ENCODE data around the gene APOO. TPM values are rescaled to one million over a fixed set of nuclear protein-coding genes. Genes with fewer than 3 reads are reported as not detected.

Gene APOO
- total RNA-seq, 3 donors from 2014 or later, result 19.2 to 38.7 (median 36.6) TPM

DNA sequence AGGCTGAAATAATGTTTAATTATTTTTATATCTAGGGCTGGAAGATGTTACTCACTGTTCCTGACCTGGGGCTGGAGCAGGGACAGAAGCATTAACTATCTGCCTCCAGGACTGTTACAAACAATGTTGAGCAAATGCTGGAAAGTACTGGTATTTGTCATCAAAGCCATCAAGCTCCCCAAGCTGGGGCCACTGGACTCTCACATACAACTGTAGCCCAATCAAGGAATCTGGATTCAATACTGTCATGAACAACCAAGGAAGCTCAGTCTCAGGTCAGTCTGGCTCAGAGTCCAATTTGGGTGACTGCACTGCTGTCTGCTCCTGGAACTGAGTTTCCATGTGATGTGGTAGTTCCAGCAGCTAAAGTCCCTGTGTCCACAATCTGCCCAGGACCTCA is 50.4 kb downstream of the APOO start:
- DNase-seq, result no peak
- TF ChIP-seq, protein P1, sequence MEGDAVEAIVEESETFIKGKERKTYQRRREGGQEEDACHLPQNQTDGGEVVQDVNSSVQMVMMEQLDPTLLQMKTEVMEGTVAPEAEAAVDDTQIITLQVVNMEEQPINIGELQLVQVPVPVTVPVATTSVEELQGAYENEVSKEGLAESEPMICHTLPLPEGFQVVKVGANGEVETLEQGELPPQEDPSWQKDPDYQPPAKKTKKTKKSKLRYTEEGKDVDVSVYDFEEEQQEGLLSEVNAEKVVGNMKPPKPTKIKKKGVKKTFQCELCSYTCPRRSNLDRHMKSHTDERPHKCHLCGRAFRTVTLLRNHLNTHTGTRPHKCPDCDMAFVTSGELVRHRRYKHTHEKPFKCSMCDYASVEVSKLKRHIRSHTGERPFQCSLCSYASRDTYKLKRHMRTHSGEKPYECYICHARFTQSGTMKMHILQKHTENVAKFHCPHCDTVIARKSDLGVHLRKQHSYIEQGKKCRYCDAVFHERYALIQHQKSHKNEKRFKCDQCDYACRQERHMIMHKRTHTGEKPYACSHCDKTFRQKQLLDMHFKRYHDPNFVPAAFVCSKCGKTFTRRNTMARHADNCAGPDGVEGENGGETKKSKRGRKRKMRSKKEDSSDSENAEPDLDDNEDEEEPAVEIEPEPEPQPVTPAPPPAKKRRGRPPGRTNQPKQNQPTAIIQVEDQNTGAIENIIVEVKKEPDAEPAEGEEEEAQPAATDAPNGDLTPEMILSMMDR (IDR thresholded peaks at IDR 0.05), result no peak
- intact Hi-C loops (cut with DNase I, micrococcal nuclease), result no loop called here

GRCh38 chrX:23855569-23855968 is 52.2 kb downstream of the APOO start:
- H3K4me1 ChIP-seq (ENCODE audit: low read depth), result no peaks in the 10 kb centered on the region
- H3K9me3 ChIP-seq, result no peaks in the 10 kb centered on the region
- no peaks in the 10 kb centered on the region for H3K36me3 ChIP-seq (ENCODE audit: low read depth)
- intact Hi-C loops (cut with DNase I, micrococcal nuclease), result no loop called here
- TF ChIP-seq, protein P1 (IDR thresholded peaks at IDR 0.05), result no peak
- DNase-seq (no peak), ATAC-seq (no peak)
- no peak overlapping the region for H3K4me3 ChIP-seq

More for the DNA sequence above, 50.4 kb downstream of the APOO start:
- no peaks in the 10 kb centered on the region for H3K9me3 ChIP-seq
- H3K4me1 ChIP-seq (ENCODE audit: low read depth), result no peaks in the 10 kb centered on the region
- ATAC-seq, result no peak
- no peak overlapping the region for H3K4me3 ChIP-seq
- no peaks in the 10 kb centered on the region for H3K36me3 ChIP-seq (ENCODE audit: low read depth)

GRCh38 chrX:23854945-23855344 is 52.8 kb downstream of the APOO start:
- no peaks in the 10 kb centered on the region for H3K36me3 ChIP-seq (ENCODE audit: low read depth)
- TF ChIP-seq, protein P1 (IDR thresholded peaks at IDR 0.05), result no peak
- no peaks in the 10 kb centered on the region for H3K4me1 ChIP-seq (ENCODE audit: low read depth)
- H3K9me3 ChIP-seq, result no peaks in the 10 kb centered on the region
- H3K4me3 ChIP-seq, result no peak overlapping the region
- no peak for DNase-seq
- ATAC-seq, result no peak
- intact Hi-C loops (cut with DNase I, micrococcal nuclease), result no loop called here

DNA sequence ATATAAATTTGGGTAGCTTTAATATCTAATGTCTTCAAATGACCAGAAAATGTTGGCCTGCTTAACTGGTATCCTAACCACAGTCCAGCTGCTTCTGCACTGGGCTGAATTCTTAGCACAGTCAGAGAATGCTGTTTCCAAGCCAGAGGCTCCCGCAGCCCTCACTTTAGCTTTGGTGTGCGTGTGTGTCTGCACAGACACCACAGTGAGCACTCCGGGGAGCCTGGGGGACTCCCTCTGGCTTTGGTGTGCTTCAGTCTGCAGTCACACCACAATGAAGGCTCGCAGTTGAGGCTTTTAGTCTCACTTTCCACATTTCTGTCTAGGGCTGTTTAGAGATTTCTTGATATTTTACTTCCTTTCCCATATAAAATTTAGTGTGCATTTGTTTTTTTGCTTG is 53.6 kb downstream of the APOO start:
- Histone ChIP-seq H3K4me3 (no peak overlapping the region), H3K4me1 (ENCODE audit: low read depth) (no peaks in the 10 kb centered on the region), H3K36me3 (ENCODE audit: low read depth) (no peaks in the 10 kb centered on the region), H3K9me3 (no peaks in the 10 kb centered on the region)
- intact Hi-C loops (cut with DNase I, micrococcal nuclease), result no loop called here
- no peak for DNase-seq
- TF ChIP-seq, protein P1 (IDR thresholded peaks at IDR 0.05), result no peak
- no peak for ATAC-seq

DNA sequence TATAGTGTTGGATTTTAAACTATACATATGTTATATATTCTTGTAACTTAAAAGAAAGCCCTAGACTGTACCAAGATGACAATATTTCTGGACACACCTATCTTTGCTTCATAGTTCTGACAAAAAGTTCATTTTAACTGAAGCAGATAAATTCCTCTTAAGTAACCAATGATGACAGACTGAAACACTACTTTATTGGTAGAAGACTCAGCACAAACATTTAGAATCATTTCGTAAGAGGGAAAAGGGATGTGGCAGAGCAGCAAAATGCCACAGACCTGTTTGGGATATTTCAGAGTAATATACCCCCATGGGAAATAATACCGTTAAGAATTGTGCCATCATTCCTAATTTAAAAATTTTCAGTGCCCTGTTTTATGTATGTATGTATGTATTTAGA is 56.2 kb downstream of the APOO start:
- H3K9me3 ChIP-seq, result no peaks in the 10 kb centered on the region
- no peak for ATAC-seq
- H3K36me3 ChIP-seq (ENCODE audit: low read depth), result no peaks in the 10 kb centered on the region
- TF ChIP-seq, protein P1 (IDR thresholded peaks at IDR 0.05), result no peak
- no peaks in the 10 kb centered on the region for H3K4me1 ChIP-seq (ENCODE audit: low read depth)
- no peak for DNase-seq
- intact Hi-C loops (cut with DNase I, micrococcal nuclease), result no loop called here
- no peak overlapping the region for H3K4me3 ChIP-seq

- Histone ChIP-seq H3K4me1 (ENCODE audit: low read depth) (no peaks in the 10 kb centered on the region), H3K9me3 (no peaks in the 10 kb centered on the region), H3K36me3 (ENCODE audit: low read depth) (no peaks in the 10 kb centered on the region), H3K4me3 (no peak overlapping the region)
- no peak for DNase-seq
- TF ChIP-seq, protein P1 (IDR thresholded peaks at IDR 0.05), result no peak
- intact Hi-C loops (cut with DNase I, micrococcal nuclease), result no loop called here
- ATAC-seq, result no peak
These were observed 58.5 kb downstream of the APOO start for GRCh38 chrX:23849241-23849640.

All from mucosa of descending colon (tissue), 3 donors.